ENCODE measurements around the gene GRPEL2. TPM values are rescaled to one million over a fixed set of nuclear protein-coding genes. Genes with fewer than 3 reads are reported as not detected.

Gene GRPEL2
- total RNA-seq, 1 experiment from 2014 or later = 47.3 TPM

GRCh38 chr5:149391524-149391923, 46.2 kb downstream of the GRPEL2 start:
- no peak for TF ChIP-seq CTCF (conservative IDR thresholded peaks at IDR 0.05)
- Histone ChIP-seq H3K27ac (ENCODE audit: insufficient read length, low read depth, low read length) (no peak overlapping the region), H4K8ac (replicated peaks; ENCODE audit: insufficient read length, low read depth, low read length) (no peak overlapping the region), H2BK120ac (ENCODE audit: low read depth, low read length, poor library complexity, severe bottlenecking) (no peak overlapping the region), H2BK20ac (ENCODE audit: low read depth, low read length, poor library complexity, severe bottlenecking) (no peak overlapping the region), H4K91ac (ENCODE audit: insufficient read length, low read depth, low read length) (no peak overlapping the region), H2AK5ac (ENCODE audit: insufficient read length, low read length) (no peak overlapping the region), H3K79me2 (ENCODE audit: insufficient read depth, low read length) (no peaks in the 10 kb centered on the region), H3K79me1 (ENCODE audit: insufficient read depth, low read depth, low read length, poor library complexity, severe bottlenecking) (no peaks in the 10 kb centered on the region), H3K18ac (ENCODE audit: insufficient read length, low read depth, low read length) (no peak overlapping the region), H3K4me1 (ENCODE audit: insufficient read depth, low read length) (no peaks in the 10 kb centered on the region), H3T11ph (ENCODE audit: low read length) (no peak overlapping the region), H2BK5ac (ENCODE audit: insufficient read length, low read length) (no peak overlapping the region), H3K9me3 (ENCODE audit: control insufficient read depth, low read depth, low read length) (no peaks in the 10 kb centered on the region), H3K9ac (ENCODE audit: extremely low read depth, insufficient read length, low read length) (no peak overlapping the region), H3K27me3 (ENCODE audit: insufficient read depth, low read length) (no peaks in the 10 kb centered on the region), H4K5ac (ENCODE audit: insufficient read length, low read depth, low read length) (no peak overlapping the region), H3K23ac (ENCODE audit: insufficient read length, low read depth, low read length) (no peak overlapping the region), H3K14ac (ENCODE audit: insufficient read depth, low read length) (no peak overlapping the region), H4K20me1 (ENCODE audit: control insufficient read depth, insufficient read depth, insufficient read length) (no peaks in the 10 kb centered on the region), H2BK15ac (ENCODE audit: low read depth, low read length) (no peak overlapping the region), H3K4ac (ENCODE audit: low read depth, low read length) (no peak overlapping the region), H2BK12ac (ENCODE audit: insufficient read length, low read depth, low read length) (no peak overlapping the region), H3K56ac (ENCODE audit: insufficient read length, low read depth, low read length) (no peak overlapping the region), H3K23me2 (ENCODE audit: insufficient read length, low read depth, low read length, poor library complexity, severe bottlenecking) (no peaks in the 10 kb centered on the region), H3K4me2 (ENCODE audit: insufficient read depth, insufficient read length, low read length) (no peak overlapping the region), H2AFZ (ENCODE audit: low read length) (no peak overlapping the region)
- no peak overlapping the region for H3K4me3 Mint-ChIP-seq
- WGBS (ENCODE audit: extremely low coverage, insufficient read length, low lambda C conversion rate) = no CpG with 5 or more reads among the region's 6 CpGs
- no peaks in the 10 kb centered on the region for H3K9me3 Mint-ChIP-seq
- no peaks in the 10 kb centered on the region; a peak in 1 of 7 replicates for H3K36me3 Mint-ChIP-seq (ENCODE audit: insufficient read depth in 1 of 3, low read depth in 3 of 3)
- no peaks in the 10 kb centered on the region for H3K4me1 Mint-ChIP-seq
- H3K27ac Mint-ChIP-seq = no peak overlapping the region
- no peak for DNase-seq
- H3K27me3 Mint-ChIP-seq (ENCODE audit: low read depth) = no peaks in the 10 kb centered on the region; the same call in 1 of the 2 replicates

Measured in H9 (cell line).